ENCODE results near the gene DLST. TPM values are rescaled to one million over a fixed set of nuclear protein-coding genes. Genes with fewer than 3 reads are reported as not detected.

DLST gene
- total and polyA plus RNA-seq, 2 experiments from 2014 or later, result 10.8 to 68.7 TPM

DNA sequence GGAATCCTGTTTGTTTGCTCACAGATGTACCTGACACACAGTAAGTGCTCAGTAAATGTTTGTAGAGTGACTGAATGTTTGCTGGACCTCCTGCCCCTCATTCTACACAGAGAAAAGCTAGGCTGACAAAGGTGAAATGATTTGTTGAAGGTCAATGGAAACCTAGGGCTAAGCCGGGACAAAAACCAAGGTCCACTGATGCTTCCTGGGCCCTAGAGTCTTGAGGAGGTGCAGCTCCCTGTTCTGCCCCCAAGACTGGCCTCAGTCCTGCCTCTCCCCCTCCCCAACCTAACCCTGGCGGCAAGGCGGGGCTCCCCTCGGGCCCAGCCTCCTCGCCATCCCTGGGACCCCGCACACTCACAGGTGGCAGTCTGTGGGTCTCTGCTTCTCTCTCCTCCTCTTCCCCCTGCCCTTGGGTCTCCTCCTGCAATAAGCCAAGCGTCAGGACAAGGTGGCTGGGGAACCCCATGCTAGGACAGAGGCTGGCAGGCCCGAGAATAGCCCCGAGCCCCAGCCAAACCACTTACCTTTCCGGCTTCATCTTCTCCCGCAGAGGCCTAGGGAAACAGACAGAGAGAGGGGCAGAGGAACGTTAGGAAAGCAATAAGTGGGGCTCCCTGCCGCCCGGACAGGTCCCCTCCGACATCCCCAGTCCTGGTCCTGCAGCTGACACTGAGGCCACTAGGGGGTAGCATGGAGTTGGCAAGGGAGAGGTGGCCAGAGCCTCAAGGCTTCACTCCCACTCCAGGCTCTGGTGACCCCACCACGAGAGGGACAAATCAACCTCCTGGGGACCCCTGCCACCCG, 64.3 kb downstream of the DLST start:
- peak; percentile 87 for DNase-seq (ENCODE audit: low spot score)
- Histone ChIP-seq H3K4me3 (no peak overlapping the region), H3K9me2 (replicated peaks; ENCODE audit: insufficient read depth) (no peaks in the 10 kb centered on the region), H3K27me3 (no peaks in the 10 kb centered on the region), H3K4me1 (ENCODE audit: insufficient read depth) (peaks cover 27% of the 10 kb centered on the region), H3K27ac (peak overlapping the region; percentile 61), H2AFZ (no peak overlapping the region), H3K36me3 (replicated peaks; ENCODE audit: insufficient read depth, low read depth) (no peaks in the 10 kb centered on the region), H4K20me1 (ENCODE audit: insufficient read depth, poor library complexity, severe bottlenecking) (no peaks in the 10 kb centered on the region), H3K9me3 (ENCODE audit: low read depth) (no peaks in the 10 kb centered on the region), H3K4me2 (peak overlapping the region; percentile 42), H3K79me2 (no peaks in the 10 kb centered on the region)
- 54% methylated on average over 17 of the region's 17 CpGs for WGBS (ENCODE audit: low lambda C conversion rate, missing lambda C conversion rate)
- TF ChIP-seq EZH2phosphoT487 (IDR thresholded peaks at IDR 0.05; ENCODE audit: low read depth, severe bottlenecking, unreplicated experiment) (no peak), EZH2 (IDR thresholded peaks at IDR 0.05; ENCODE audit: borderline replicate concordance) (no peak)
- TF ChIP-seq, protein P1, sequence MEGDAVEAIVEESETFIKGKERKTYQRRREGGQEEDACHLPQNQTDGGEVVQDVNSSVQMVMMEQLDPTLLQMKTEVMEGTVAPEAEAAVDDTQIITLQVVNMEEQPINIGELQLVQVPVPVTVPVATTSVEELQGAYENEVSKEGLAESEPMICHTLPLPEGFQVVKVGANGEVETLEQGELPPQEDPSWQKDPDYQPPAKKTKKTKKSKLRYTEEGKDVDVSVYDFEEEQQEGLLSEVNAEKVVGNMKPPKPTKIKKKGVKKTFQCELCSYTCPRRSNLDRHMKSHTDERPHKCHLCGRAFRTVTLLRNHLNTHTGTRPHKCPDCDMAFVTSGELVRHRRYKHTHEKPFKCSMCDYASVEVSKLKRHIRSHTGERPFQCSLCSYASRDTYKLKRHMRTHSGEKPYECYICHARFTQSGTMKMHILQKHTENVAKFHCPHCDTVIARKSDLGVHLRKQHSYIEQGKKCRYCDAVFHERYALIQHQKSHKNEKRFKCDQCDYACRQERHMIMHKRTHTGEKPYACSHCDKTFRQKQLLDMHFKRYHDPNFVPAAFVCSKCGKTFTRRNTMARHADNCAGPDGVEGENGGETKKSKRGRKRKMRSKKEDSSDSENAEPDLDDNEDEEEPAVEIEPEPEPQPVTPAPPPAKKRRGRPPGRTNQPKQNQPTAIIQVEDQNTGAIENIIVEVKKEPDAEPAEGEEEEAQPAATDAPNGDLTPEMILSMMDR (IDR thresholded peaks at IDR 0.05; ENCODE audit: poor library complexity), result peak; percentile 80

DNA sequence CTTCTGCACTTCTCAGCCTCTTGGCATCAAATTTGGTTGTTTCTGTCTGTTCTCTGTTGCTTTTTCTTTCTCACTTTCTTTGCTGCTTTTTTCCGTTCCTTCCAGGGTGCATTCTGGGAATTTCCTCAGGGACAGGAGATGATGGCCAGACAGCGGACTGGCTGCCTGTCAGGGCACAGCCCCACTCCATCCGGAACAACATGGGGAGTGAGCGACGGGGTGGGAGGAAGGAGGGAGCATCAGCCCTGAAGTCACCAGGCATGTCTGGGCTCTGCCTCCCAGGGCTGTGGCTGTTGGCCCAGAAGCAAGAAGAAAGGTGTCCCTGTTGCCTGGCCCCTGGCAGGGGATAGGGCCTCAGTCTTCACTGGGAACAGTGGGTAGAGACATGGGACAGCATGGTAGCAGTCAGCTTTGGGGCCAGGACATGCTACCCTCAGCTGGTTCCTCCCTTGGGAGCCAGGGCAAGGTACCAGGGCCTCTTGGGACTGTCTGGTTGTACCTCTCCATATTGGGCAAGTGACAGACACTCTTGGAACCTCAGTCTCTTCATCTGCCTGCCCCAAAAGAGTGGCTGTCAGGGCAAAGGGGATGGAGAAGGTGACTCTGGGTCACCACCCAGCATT, 65.1 kb downstream of the DLST start:
- H3K36me3 ChIP-seq (replicated peaks; ENCODE audit: insufficient read depth, low read depth), result no peaks in the 10 kb centered on the region
- H3K27me3 ChIP-seq, result no peaks in the 10 kb centered on the region
- no peak overlapping the region for H3K27ac ChIP-seq
- H3K9me3 ChIP-seq (ENCODE audit: low read depth), result no peaks in the 10 kb centered on the region
- H3K9me2 ChIP-seq (replicated peaks; ENCODE audit: insufficient read depth), result no peaks in the 10 kb centered on the region
- peaks cover 34% of the 10 kb centered on the region for H3K4me1 ChIP-seq (ENCODE audit: insufficient read depth)
- 42% methylated on average over 5 of the region's 5 CpGs for WGBS (ENCODE audit: low lambda C conversion rate, missing lambda C conversion rate)
- H3K4me3 ChIP-seq, result no peak overlapping the region
- no peaks in the 10 kb centered on the region for H4K20me1 ChIP-seq (ENCODE audit: insufficient read depth, poor library complexity, severe bottlenecking)
- no peak overlapping the region for H3K4me2 ChIP-seq
- TF ChIP-seq EZH2phosphoT487 (IDR thresholded peaks at IDR 0.05; ENCODE audit: low read depth, severe bottlenecking, unreplicated experiment) (no peak), EZH2 (IDR thresholded peaks at IDR 0.05; ENCODE audit: borderline replicate concordance) (no peak)
- TF ChIP-seq, protein P1 (IDR thresholded peaks at IDR 0.05; ENCODE audit: poor library complexity), result no peak
- no peak for DNase-seq (ENCODE audit: low spot score)
- H3K79me2 ChIP-seq, result no peaks in the 10 kb centered on the region
- no peak overlapping the region for H2AFZ ChIP-seq

DNA sequence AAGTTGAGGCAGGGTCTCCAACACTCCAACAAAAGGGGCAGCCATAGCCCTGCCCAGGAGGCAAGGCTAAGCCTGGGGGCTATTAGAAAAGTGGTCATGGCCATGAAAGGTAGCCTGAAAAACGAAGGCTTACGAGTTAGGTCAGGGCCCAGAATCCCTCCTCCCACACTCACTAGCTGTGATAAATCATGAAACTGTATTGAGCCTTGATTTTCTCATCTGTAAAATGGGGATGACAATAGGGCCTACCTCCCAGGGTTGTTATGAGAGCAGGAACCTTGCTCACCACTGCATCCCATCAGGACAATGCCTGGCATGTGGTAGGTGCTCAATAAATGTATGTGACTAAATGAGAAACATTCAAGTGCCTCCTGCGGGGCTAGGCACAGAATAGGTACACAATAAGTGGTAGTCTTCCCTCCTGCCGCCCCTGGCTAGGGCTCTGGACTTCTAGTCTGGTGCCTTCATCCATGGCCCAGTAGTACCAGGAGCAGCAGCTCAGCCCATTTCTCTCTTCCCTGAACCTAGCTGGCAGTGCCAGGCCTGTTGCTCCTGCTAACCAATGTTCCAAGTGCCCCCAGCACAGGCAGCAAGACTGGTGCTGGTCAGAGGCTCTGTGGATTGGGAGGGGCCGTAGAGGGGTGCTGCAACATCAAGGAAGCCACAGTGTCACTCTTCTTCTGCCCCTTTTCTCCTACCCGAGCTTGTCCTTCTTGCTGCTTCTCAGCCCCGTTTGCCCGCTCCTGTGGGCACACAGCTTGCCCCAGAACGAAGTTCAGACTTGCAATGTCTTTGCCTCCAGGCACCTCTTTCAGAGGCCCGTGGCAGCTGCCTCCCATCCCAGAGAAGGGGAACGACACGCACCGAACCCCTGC, 65.9 kb downstream of the DLST start:
- H3K27me3 ChIP-seq, result no peaks in the 10 kb centered on the region
- H2AFZ ChIP-seq, result no peak overlapping the region
- no peak for DNase-seq (ENCODE audit: low spot score)
- no peaks in the 10 kb centered on the region for H4K20me1 ChIP-seq (ENCODE audit: insufficient read depth, poor library complexity, severe bottlenecking)
- H3K4me3 ChIP-seq, result no peak overlapping the region
- 97% methylated on average over 13 of the region's 13 CpGs for WGBS (ENCODE audit: low lambda C conversion rate, missing lambda C conversion rate)
- no peaks in the 10 kb centered on the region for H3K9me3 ChIP-seq (ENCODE audit: low read depth)
- no peaks in the 10 kb centered on the region for H3K9me2 ChIP-seq (replicated peaks; ENCODE audit: insufficient read depth)
- no peak for TF ChIP-seq EZH2 (IDR thresholded peaks at IDR 0.05; ENCODE audit: borderline replicate concordance)
- TF ChIP-seq, protein P1 (IDR thresholded peaks at IDR 0.05; ENCODE audit: poor library complexity), result no peak
- TF ChIP-seq EZH2phosphoT487 (IDR thresholded peaks at IDR 0.05; ENCODE audit: low read depth, severe bottlenecking, unreplicated experiment), result no peak
- no peaks in the 10 kb centered on the region for H3K36me3 ChIP-seq (replicated peaks; ENCODE audit: insufficient read depth, low read depth)
- H3K4me1 ChIP-seq (ENCODE audit: insufficient read depth), result peaks cover 43% of the 10 kb centered on the region
- H3K79me2 ChIP-seq, result peaks cover 7% of the 10 kb centered on the region
- no peak overlapping the region for H3K4me2 ChIP-seq
- H3K27ac ChIP-seq, result no peak overlapping the region

All from hepatocyte (in vitro differentiated cells).